Karpas-422 (cell line): ENCODE data around the gene MAN1C1. TPM values are rescaled to one million over a fixed set of nuclear protein-coding genes. Genes with fewer than 3 reads are reported as not detected.
"Not testable (repeated sequence)": the region's sequence is repeated elsewhere in the genome, so short reads cannot be mapped to it uniquely, and the experiment has no call there.

Source experiments
- DNase-seq: peaks from one replicate; pipeline ENCODE4 v3.0.0-alpha.2; 2015
- H2AFZ ChIP-seq: fragments of 200-600 bp; sonication (generic); 2 replicates; pipeline ENCODE4 v1.6.1; 2014; ENCODE audit warnings: antibody characterized with exemption, low read length, mixed read lengths
- H3K27ac ChIP-seq: fragments of 200-600 bp; sonication (generic); 2 replicates; pipeline ENCODE4 v1.5.1; 2014; ENCODE audit warnings: mild to moderate bottlenecking, low read length, moderate library complexity
- H3K27me3 ChIP-seq: fragments of 200-600 bp; sonication (generic); 2 replicates; pipeline ENCODE4 v1.6.1; 2014; ENCODE audit warnings: low read length, mixed read lengths
- H3K36me3 ChIP-seq: fragments of 200-600 bp; sonication (generic); 2 replicates; pipeline ENCODE4 v1.6.1; 2014; ENCODE audit warnings: low read length, mixed read lengths; ENCODE audit not compliant: insufficient read depth
- H3K4me1 ChIP-seq: fragments of 200-600 bp; sonication (generic); 2 replicates; pipeline ENCODE4 v1.6.1; 2014; ENCODE audit warnings: mild to moderate bottlenecking, low read length, mixed read lengths
- H3K4me2 ChIP-seq: fragments of 200-600 bp; sonication (generic); 2 replicates; pipeline ENCODE4 v1.6.1; 2014; ENCODE audit warnings: low read length, low read depth, mild to moderate bottlenecking; ENCODE audit not compliant: poor library complexity, severe bottlenecking
- H3K4me3 ChIP-seq: fragments of 200-600 bp; sonication (generic); 2 replicates; pipeline ENCODE4 v1.5.1; 2014; ENCODE audit warnings: mild to moderate bottlenecking, antibody characterized with exemption, low read length, mixed read lengths
- H3K79me2 ChIP-seq: fragments of 200-600 bp; sonication (generic); 2 replicates; pipeline ENCODE4 v1.6.1; 2014; ENCODE audit warnings: mild to moderate bottlenecking, low read length, mixed read lengths
- H3K9ac ChIP-seq: fragments of 200-600 bp; sonication (generic); 2 replicates; pipeline ENCODE4 v1.6.0; 2014; ENCODE audit warnings: low read length
- H3K9me2 ChIP-seq: fragments of 200-600 bp; sonication (generic), shearing (Covaris generic); replicated peaks from 2 replicates; pipeline ENCODE4 v1.6.0; 2014; ENCODE audit warnings: mild to moderate bottlenecking, low read length, moderate library complexity; ENCODE audit not compliant: insufficient read depth
- H3K9me3 ChIP-seq: fragments of 300-700, 200-600 bp; sonication (generic); 2 replicates; pipeline ENCODE4 v1.6.1; 2014; ENCODE audit warnings: low read length, mixed read lengths
- H4K20me1 ChIP-seq: fragments of 200-600 bp; sonication (generic); 2 replicates; pipeline ENCODE4 v1.6.1; 2014; ENCODE audit warnings: mild to moderate bottlenecking, antibody characterized with exemption, low read length, low read depth; ENCODE audit not compliant: insufficient read depth
- total RNA-seq: library from RNA; depleted of rRNA; stranded (reverse); fragments of >200 nt; shearing (Covaris generic); gene quantifications from 2 replicates; pipeline ENCODE4 v1.2.3, GENCODE V29; 2014; ENCODE audit warnings: low replicate concordance

MAN1C1 gene
- total RNA-seq, 1 experiment from 2014 or later, result not detected

GRCh38 chr1:25691211-25691610, 74.6 kb downstream of the MAN1C1 start:
- Histone ChIP-seq H3K79me2 (no peaks in the 10 kb centered on the region), H3K9ac (no peak overlapping the region), H3K36me3 (no peaks in the 10 kb centered on the region), H3K4me3 (no peak overlapping the region), H3K27me3 (no peaks in the 10 kb centered on the region), H3K27ac (no peak overlapping the region), H3K9me3 (no peaks in the 10 kb centered on the region), H3K4me1 (no peaks in the 10 kb centered on the region), H3K9me2 (no peaks in the 10 kb centered on the region), H4K20me1 (no peaks in the 10 kb centered on the region), H2AFZ (no peak overlapping the region), H3K4me2 (no peak overlapping the region)
- no peak for DNase-seq

- Histone ChIP-seq H3K79me2 (no peaks in the 10 kb centered on the region), H3K4me3 (no peak overlapping the region), H4K20me1 (no peaks in the 10 kb centered on the region), H3K4me1 (no peaks in the 10 kb centered on the region), H3K36me3 (no peaks in the 10 kb centered on the region), H3K9me3 (no peaks in the 10 kb centered on the region), H3K27me3 (no peaks in the 10 kb centered on the region), H3K27ac (no peak overlapping the region), H3K9ac (no peak overlapping the region), H3K4me2 (no peak overlapping the region), H2AFZ (no peak overlapping the region), H3K9me2 (no peaks in the 10 kb centered on the region)
- DNase-seq, result peak; percentile 63
Observed at GRCh38 chr1:25692560-25692959, 76.0 kb downstream of the MAN1C1 start.

GRCh38 chr1:25694167-25695007, 77.8 kb downstream of the MAN1C1 start:
- Histone ChIP-seq H3K4me1 (no peaks in the 10 kb centered on the region), H2AFZ (no peak overlapping the region), H3K9ac (no peak overlapping the region), H3K27me3 (no peaks in the 10 kb centered on the region), H3K4me2 (no peak overlapping the region), H3K36me3 (no peaks in the 10 kb centered on the region), H3K9me2 (no peaks in the 10 kb centered on the region), H3K9me3 (no peaks in the 10 kb centered on the region), H4K20me1 (no peaks in the 10 kb centered on the region), H3K79me2 (no peaks in the 10 kb centered on the region), H3K27ac (no peak overlapping the region), H3K4me3 (no peak overlapping the region)
- no peak for DNase-seq

- no peak overlapping the region for H3K4me3 ChIP-seq
- no peak overlapping the region for H2AFZ ChIP-seq
- no peaks in the 10 kb centered on the region for H3K4me1 ChIP-seq
- no peaks in the 10 kb centered on the region for H3K27me3 ChIP-seq
- H4K20me1 ChIP-seq, result no peaks in the 10 kb centered on the region
- no peak overlapping the region for H3K4me2 ChIP-seq
- H3K9ac ChIP-seq, result no peak overlapping the region
- H3K9me3 ChIP-seq, result no peaks in the 10 kb centered on the region
- no peak overlapping the region for H3K27ac ChIP-seq
- H3K9me2 ChIP-seq, result no peaks in the 10 kb centered on the region
- DNase-seq, result no peak
- H3K79me2 ChIP-seq, result no peaks in the 10 kb centered on the region
- no peaks in the 10 kb centered on the region for H3K36me3 ChIP-seq
Observed at GRCh38 chr1:25695090-25695770, 78.6 kb downstream of the MAN1C1 start.

GRCh38 chr1:25695771-25696311, 79.2 kb downstream of the MAN1C1 start:
- Histone ChIP-seq H3K27ac (no peak overlapping the region), H3K9ac (no peak overlapping the region), H4K20me1 (no peaks in the 10 kb centered on the region), H3K9me3 (no peaks in the 10 kb centered on the region), H3K4me2 (no peak overlapping the region), H3K4me3 (no peak overlapping the region), H3K9me2 (no peaks in the 10 kb centered on the region), H2AFZ (no peak overlapping the region), H3K79me2 (no peaks in the 10 kb centered on the region), H3K36me3 (no peaks in the 10 kb centered on the region), H3K4me1 (no peaks in the 10 kb centered on the region), H3K27me3 (no peaks in the 10 kb centered on the region)
- DNase-seq, result no peak

DNA sequence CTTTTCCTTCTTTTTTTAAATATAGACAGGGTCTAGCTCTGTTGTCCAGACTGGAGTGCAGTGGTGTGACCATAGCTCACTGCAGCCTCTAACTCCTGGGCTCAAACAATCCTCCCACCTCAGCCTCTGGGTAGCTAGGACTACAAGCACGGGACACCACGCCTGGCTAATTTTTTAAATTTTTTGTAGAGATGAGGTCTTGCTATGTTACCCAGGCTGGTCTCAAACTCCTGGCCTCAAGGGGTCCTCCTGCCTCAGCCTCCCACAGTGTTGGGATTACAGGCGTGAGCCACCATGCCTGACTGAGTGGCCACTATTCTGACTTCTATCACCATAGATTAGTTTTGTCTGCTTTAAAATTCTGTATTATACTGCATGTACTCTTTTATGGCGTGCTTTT, 80.1 kb downstream of the MAN1C1 start:
- H3K27me3 ChIP-seq, H3K36me3 ChIP-seq, H3K4me3 ChIP-seq, H3K9ac ChIP-seq, H4K20me1 ChIP-seq, H3K9me3 ChIP-seq, H3K4me2 ChIP-seq, DNase-seq, H2AFZ ChIP-seq, H3K27ac ChIP-seq, H3K79me2 ChIP-seq, H3K4me1 ChIP-seq, H3K9me2 ChIP-seq: not testable (repeated sequence)

DNA sequence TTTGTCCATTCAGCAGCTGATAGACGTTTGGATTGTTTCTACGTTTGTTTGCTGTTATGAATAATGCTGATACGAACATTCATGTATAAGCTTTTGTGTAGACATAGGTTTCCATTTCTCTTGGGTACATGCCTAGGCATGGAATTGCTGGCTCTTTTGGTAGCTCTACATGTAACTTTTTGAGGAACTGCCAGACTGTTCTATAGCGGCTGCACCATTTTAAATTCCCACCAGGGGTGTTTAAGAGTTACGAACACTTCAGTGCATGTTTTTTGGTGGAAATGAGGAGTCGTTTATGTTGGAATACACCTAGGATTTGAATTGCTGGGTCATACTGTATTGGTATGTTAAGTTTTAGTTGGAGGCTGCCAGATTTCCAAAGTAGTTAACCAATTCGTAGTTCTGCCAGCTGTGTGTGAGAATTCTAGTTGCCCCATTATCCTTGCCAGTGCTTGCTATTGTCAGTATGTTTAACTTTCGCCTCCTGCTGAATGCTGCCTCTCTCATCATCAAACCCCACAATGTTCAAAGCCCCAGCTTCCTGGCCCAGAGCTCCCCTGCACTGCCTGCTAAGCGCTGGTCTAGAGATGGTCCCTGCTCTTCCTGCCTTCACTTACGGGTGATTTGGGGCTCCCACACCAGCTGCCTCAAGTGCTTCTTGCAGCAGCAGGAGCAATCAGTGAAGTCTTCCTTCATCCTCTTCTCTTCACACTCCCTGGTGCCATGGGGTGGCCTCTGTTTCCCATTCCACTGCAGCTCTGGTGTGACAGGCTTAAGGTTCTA, 81.0 kb downstream of the MAN1C1 start:
- no peak for DNase-seq
- no peak overlapping the region for H3K9ac ChIP-seq
- H3K4me2 ChIP-seq, result no peak overlapping the region
- no peaks in the 10 kb centered on the region for H3K79me2 ChIP-seq
- no peak overlapping the region for H3K27ac ChIP-seq
- H4K20me1 ChIP-seq, result no peaks in the 10 kb centered on the region
- H3K4me3 ChIP-seq, result no peak overlapping the region
- no peaks in the 10 kb centered on the region for H3K9me3 ChIP-seq
- H3K9me2 ChIP-seq, result no peaks in the 10 kb centered on the region
- H2AFZ ChIP-seq, result no peak overlapping the region
- H3K27me3 ChIP-seq, result no peaks in the 10 kb centered on the region
- H3K36me3 ChIP-seq, result no peaks in the 10 kb centered on the region
- H3K4me1 ChIP-seq, result no peaks in the 10 kb centered on the region

DNA sequence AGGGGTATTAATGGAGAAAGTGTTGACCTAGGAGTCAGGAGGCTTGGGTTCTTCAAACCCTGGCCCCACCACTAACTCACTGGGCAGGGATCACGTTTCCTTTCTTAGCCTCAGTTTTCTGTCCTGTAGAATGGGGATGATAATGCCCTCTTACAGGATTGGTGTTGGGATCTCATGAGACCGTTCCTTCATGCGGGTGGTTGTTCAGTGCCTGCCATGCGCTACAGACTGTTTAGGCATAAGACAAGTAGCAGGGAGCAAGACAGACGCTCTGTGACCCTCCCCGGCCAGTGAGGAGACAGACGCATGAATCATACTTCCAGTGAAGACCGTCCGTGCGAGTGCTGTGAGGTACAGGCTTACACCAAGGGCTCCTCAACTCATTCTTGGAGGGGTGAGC, 81.7 kb downstream of the MAN1C1 start:
- no peaks in the 10 kb centered on the region for H3K9me3 ChIP-seq
- no peaks in the 10 kb centered on the region for H3K79me2 ChIP-seq
- H3K4me3 ChIP-seq, result no peak overlapping the region
- no peaks in the 10 kb centered on the region for H3K9me2 ChIP-seq
- H3K36me3 ChIP-seq, result no peaks in the 10 kb centered on the region
- H3K9ac ChIP-seq, result no peak overlapping the region
- no peaks in the 10 kb centered on the region for H4K20me1 ChIP-seq
- no peak overlapping the region for H3K4me2 ChIP-seq
- H3K27ac ChIP-seq, result no peak overlapping the region
- no peak for DNase-seq
- H3K27me3 ChIP-seq, result no peaks in the 10 kb centered on the region
- H2AFZ ChIP-seq, result no peak overlapping the region
- H3K4me1 ChIP-seq, result no peaks in the 10 kb centered on the region
